Endothelial cell of umbilical vein (primary cell): ENCODE measurements around the gene MAPT. TPM values are rescaled to one million over a fixed set of nuclear protein-coding genes. Genes with fewer than 3 reads are reported as not detected.

ENCODE experiments used
- BruUV-seq: library from RNA; stranded (reverse); fragments of 400-500 nt; replicated peaks from 2 replicates; lab custom pipeline; 2021; lab: Mats Ljungman, UMichigan
- CTCF ChIA-PET: fragments of 300-600, 350-600 bp; sonication (Branson Sonifier 250); formaldehyde crosslinking; loops from one replicate; lab custom pipeline; 2021; ENCODE audit warnings: antibody characterized with exemption, inconsistent platforms; lab: Charles Lee
- POLR2A ChIA-PET: fragments of 300-600, 350-600 bp; sonication (Branson Sonifier 250); formaldehyde crosslinking; loops from one replicate; lab custom pipeline; 2021; ENCODE audit warnings: antibody characterized with exemption, inconsistent platforms; lab: Charles Lee
- DNase-seq: peaks from one replicate; pipeline ENCODE4 v3.0.0-alpha.2; 2011; ENCODE audit warnings: low read depth, low spot score
- FAIRE-seq: peaks from 2 replicates; lab custom pipeline; 2011; peaks lifted over from hg19 to GRCh38; lab: Jason Lieb, UNC
- H2AFZ ChIP-seq: 2 replicates; pipeline ENCODE4 v1.6.0; 2012; ENCODE audit warnings: low read depth, low read length, control low read depth, inconsistent platforms
- H3K27ac ChIP-seq: 2 replicates; pipeline ENCODE4 v1.5.1; 2011; ENCODE audit warnings: low read depth, mild to moderate bottlenecking, control low read depth, low read length, moderate library complexity; ENCODE audit not compliant: insufficient read depth
- H3K27me3 ChIP-seq, 2 experiments: 2 replicates each; pipeline versions ENCODE4 v1.6.0 to v1.6.1; 2011; ENCODE audit warnings: low read length in 2 of 2, mixed read lengths in 1 of 2; ENCODE audit not compliant: control insufficient read depth in 2 of 2, insufficient read depth in 2 of 2
- H3K36me3 ChIP-seq, 2 experiments: 2 replicates in 1 of 2; 3 replicates in 1 of 2; pipeline ENCODE4 v1.5.1; 2011; ENCODE audit warnings: low read length in 2 of 2, mild to moderate bottlenecking in 1 of 2, moderate library complexity in 1 of 2; ENCODE audit not compliant: control insufficient read depth in 2 of 2, insufficient read depth in 2 of 2; ENCODE audit errors: extremely low read depth in 1 of 2
- H3K4me1 ChIP-seq: 3 replicates; pipeline ENCODE4 v1.5.1; 2011; ENCODE audit warnings: mild to moderate bottlenecking, low read length; ENCODE audit not compliant: control insufficient read depth, insufficient read depth; ENCODE audit errors: extremely low read depth
- H3K4me2 ChIP-seq: 2 replicates; pipeline ENCODE4 v1.6.1; 2011; ENCODE audit warnings: low read length, control low read depth, mixed read lengths; ENCODE audit not compliant: insufficient read depth
- H3K4me3 ChIP-seq, 3 experiments: fragments of 200-600 bp in 1 of 3; sonication (generic), shearing (Covaris generic) in 1 of 3; replicated peaks in 1 of 3; 2 replicates each; pipeline ENCODE4 v1.5.1; 2011 to 2016; ENCODE audit warnings: control low read depth in 3 of 3, low read length in 3 of 3, mild to moderate bottlenecking in 2 of 3, inconsistent platforms in 1 of 3, low read depth in 1 of 3, moderate library complexity in 1 of 3; ENCODE audit not compliant: insufficient read depth in 1 of 3
- H3K79me2 ChIP-seq: 2 replicates; pipeline ENCODE4 v1.6.0; 2012; ENCODE audit warnings: low read length, inconsistent platforms; ENCODE audit not compliant: control insufficient read depth, insufficient read depth
- H3K9ac ChIP-seq: replicated peaks from 2 replicates; pipeline ENCODE3; 2011; ENCODE audit warnings: low read length, control low read depth; ENCODE audit not compliant: insufficient read depth; ENCODE audit errors: extremely low read depth
- H3K9me1 ChIP-seq: replicated peaks from 3 replicates; pipeline ENCODE4 v1.6.0; 2011; ENCODE audit warnings: mild to moderate bottlenecking, low read length; ENCODE audit not compliant: control insufficient read depth, insufficient read depth; ENCODE audit errors: extremely low read depth
- H3K9me3 ChIP-seq: replicated peaks from 2 replicates; pipeline ENCODE4 v1.5.1; 2012; ENCODE audit warnings: low read length, inconsistent platforms; ENCODE audit not compliant: control insufficient read depth, insufficient read depth
- H4K20me1 ChIP-seq: replicated peaks from 2 replicates; pipeline ENCODE3; 2011; ENCODE audit warnings: mild to moderate bottlenecking, low read length; ENCODE audit not compliant: control insufficient read depth, insufficient read depth; ENCODE audit errors: extremely low read depth
- CTCF ChIP-seq, 2 donors: IDR thresholded peaks; 1 replicate in 1 of 2; 2 replicates in 1 of 2; pipeline ENCODE4 v1.5.1; 2011; ENCODE audit warnings: low read length in 2 of 2, mild to moderate bottlenecking in 2 of 2, moderate library complexity in 2 of 2, control low read depth in 1 of 2, inconsistent platforms in 1 of 2, low read depth in 1 of 2; ENCODE audit not compliant: insufficient read depth in 1 of 2; ENCODE audit errors: extremely low read depth in 1 of 2
- EZH2 ChIP-seq: IDR thresholded peaks from 2 replicates; pipeline ENCODE4 v1.6.1; 2012; ENCODE audit warnings: borderline replicate concordance, low read depth, mild to moderate bottlenecking, moderate library complexity, low read length, inconsistent platforms; ENCODE audit not compliant: severe bottlenecking
- FOS ChIP-seq: IDR thresholded peaks from 2 replicates; pipeline ENCODE4 v1.6.1; 2011; ENCODE audit warnings: mild to moderate bottlenecking, low read length, moderate library complexity, borderline replicate concordance; ENCODE audit not compliant: insufficient read depth
- GATA2 ChIP-seq: IDR thresholded peaks from 2 replicates; pipeline ENCODE4 v1.7.0; 2011; ENCODE audit warnings: low read depth, mild to moderate bottlenecking, moderate library complexity, mixed read lengths, low read length; ENCODE audit not compliant: insufficient read length, insufficient read depth
- JUN ChIP-seq: IDR thresholded peaks from 2 replicates; pipeline ENCODE4 v1.6.1; 2011; ENCODE audit warnings: borderline replicate concordance, low read depth; ENCODE audit not compliant: insufficient read length, insufficient read depth
- MAX ChIP-seq: IDR thresholded peaks from 2 replicates; pipeline ENCODE4 v1.6.1; 2011; ENCODE audit not compliant: insufficient read depth, insufficient read length
- MYC ChIP-seq: IDR thresholded peaks from one replicate; pipeline ENCODE4 v1.6.1; 2011; ENCODE audit warnings: mild to moderate bottlenecking, low read depth, low read length
- POLR2A ChIP-seq: IDR thresholded peaks from 2 replicates; pipeline ENCODE4 v1.6.1; 2012; ENCODE audit warnings: low read depth, mild to moderate bottlenecking, control low read depth, low read length
- POLR2AphosphoS5 ChIP-seq: IDR thresholded peaks from 2 replicates; pipeline ENCODE4 v1.6.1; 2012; ENCODE audit warnings: low read depth, mild to moderate bottlenecking, control low read depth, low read length, moderate library complexity; ENCODE audit not compliant: insufficient read depth
- dilution Hi-C: fragments of 300-500 bp; cut with MboI; formaldehyde crosslinking; loops from one replicate; pipeline ENCODE4 v1.15.0; 2019; ENCODE audit warnings: low sequenced_read_pairs; ENCODE audit not compliant: extremely low pct_ligation_motif_present
- intact Hi-C: fragments of 100-400 bp; cut with micrococcal nuclease; formaldehyde crosslinking; loops from one replicate; pipeline ENCODE4 v1.10.0; 2022
- polyA plus RNA-seq, 4 experiments: library from polyadenylated mRNA; depleted of rRNA in 3 of 4; stranded (reverse) in 3 of 4; unstranded in 1 of 4; fragments of >200 nt; gene quantifications; 2 replicates each; pipeline versions ENCODE4 v1.2.1 to v1.2.3, GENCODE V29; 2011 to 2012; ENCODE audit warnings: missing spikeins in 1 of 4
- total RNA-seq: library from RNA; stranded (reverse); gene quantifications from 2 replicates; pipeline ENCODE4 v1.2.3, GENCODE V29; 2021

Gene MAPT
- total and polyA plus RNA-seq, 2 donors (not counting 3 experiments of a cell fraction or from before 2014, with no cell fraction given): 0.04 to 0.51 TPM

- no peak for FAIRE-seq
- no TSS peak for BruUV-seq
- dilution Hi-C loops: no loop called here
These were observed 58.5 kb downstream of the MAPT start for GRCh38 chr17:45952814-45953320.

GRCh38 chr17:45953561-45953960, 59.2 kb downstream of the MAPT start:
- H2AFZ ChIP-seq: no peak overlapping the region
- DNase-seq (no peak), FAIRE-seq (no peak)
- no peak overlapping the region for H3K9ac ChIP-seq
- H3K4me3 ChIP-seq: no peak overlapping the region
- H4K20me1 ChIP-seq: no peaks in the 10 kb centered on the region
- H3K9me3 ChIP-seq: no peaks in the 10 kb centered on the region
- CTCF ChIA-PET: interaction anchor here (1.2 kb wide), 1 partner anchor 9 kb away, joined by 4 read pairs; no protein-coding TSS in a partner anchor
- POLR2A ChIA-PET: no interaction called here
- no TSS peak for BruUV-seq
- no peaks in the 10 kb centered on the region for H3K36me3 ChIP-seq
- peaks cover 4% of the 10 kb centered on the region for H3K4me1 ChIP-seq
- no peak overlapping the region for H3K27ac ChIP-seq
- no peak overlapping the region for H3K4me2 ChIP-seq
- H3K27me3 ChIP-seq: peaks cover 14 to 21% of the 10 kb centered on the region in 2 experiments
- intact Hi-C loops: no loop called here
- TF ChIP-seq EZH2 (no peak), POLR2A (no peak), MYC (no peak), MAX (no peak), JUN (no peak), GATA2 (no peak), POLR2AphosphoS5 (no peak), FOS (no peak), CTCF (IDR thresholded peaks at IDR 0.05; ENCODE audit: extremely low read depth in 1 of 2, insufficient read depth in 1 of 2, low read depth in 1 of 2, low read length in 2 of 2) (no peak)
- H3K9me1 ChIP-seq: no peaks in the 10 kb centered on the region
- H3K79me2 ChIP-seq: no peaks in the 10 kb centered on the region
- dilution Hi-C loops: no loop called here

More at GRCh38 chr17:45952814-45953320, 58.5 kb downstream of the MAPT start:
- Histone ChIP-seq H3K4me2 (no peak overlapping the region), H3K27ac (no peak overlapping the region), H3K9me1 (no peaks in the 10 kb centered on the region), H3K9ac (no peak overlapping the region), H3K27me3 (peaks cover 14 to 21% of the 10 kb centered on the region in 2 experiments), H2AFZ (no peak overlapping the region), H3K4me3 (no peak overlapping the region), H3K36me3 (no peaks in the 10 kb centered on the region), H3K9me3 (no peaks in the 10 kb centered on the region), H4K20me1 (no peaks in the 10 kb centered on the region), H3K4me1 (peaks cover 4% of the 10 kb centered on the region), H3K79me2 (no peaks in the 10 kb centered on the region)
- CTCF ChIA-PET: no interaction called here
- POLR2A ChIA-PET: no interaction called here
- no peak for TF ChIP-seq MAX
- no peak for DNase-seq
- intact Hi-C loops: no loop called here
